Measurements from ENCODE around the gene RBM22.

- TF ChIP-seq, protein P1, sequence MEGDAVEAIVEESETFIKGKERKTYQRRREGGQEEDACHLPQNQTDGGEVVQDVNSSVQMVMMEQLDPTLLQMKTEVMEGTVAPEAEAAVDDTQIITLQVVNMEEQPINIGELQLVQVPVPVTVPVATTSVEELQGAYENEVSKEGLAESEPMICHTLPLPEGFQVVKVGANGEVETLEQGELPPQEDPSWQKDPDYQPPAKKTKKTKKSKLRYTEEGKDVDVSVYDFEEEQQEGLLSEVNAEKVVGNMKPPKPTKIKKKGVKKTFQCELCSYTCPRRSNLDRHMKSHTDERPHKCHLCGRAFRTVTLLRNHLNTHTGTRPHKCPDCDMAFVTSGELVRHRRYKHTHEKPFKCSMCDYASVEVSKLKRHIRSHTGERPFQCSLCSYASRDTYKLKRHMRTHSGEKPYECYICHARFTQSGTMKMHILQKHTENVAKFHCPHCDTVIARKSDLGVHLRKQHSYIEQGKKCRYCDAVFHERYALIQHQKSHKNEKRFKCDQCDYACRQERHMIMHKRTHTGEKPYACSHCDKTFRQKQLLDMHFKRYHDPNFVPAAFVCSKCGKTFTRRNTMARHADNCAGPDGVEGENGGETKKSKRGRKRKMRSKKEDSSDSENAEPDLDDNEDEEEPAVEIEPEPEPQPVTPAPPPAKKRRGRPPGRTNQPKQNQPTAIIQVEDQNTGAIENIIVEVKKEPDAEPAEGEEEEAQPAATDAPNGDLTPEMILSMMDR (IDR thresholded peaks at IDR 0.05; ENCODE audit: poor library complexity) = no peak
- TF ChIP-seq EZH2 (IDR thresholded peaks at IDR 0.05; ENCODE audit: borderline replicate concordance) (no peak), EZH2phosphoT487 (IDR thresholded peaks at IDR 0.05; ENCODE audit: low read depth, severe bottlenecking, unreplicated experiment) (no peak)
Measured at GRCh38 chr5:150674341-150674821, 26.5 kb downstream of the RBM22 start.
